H1 (cell line): ENCODE data around the gene CCDC71L. TPM values are rescaled to one million over a fixed set of nuclear protein-coding genes. Genes with fewer than 3 reads are reported as not detected.

ENCODE experiments used
- CTCF ChIP-seq, 3 experiments: IDR thresholded peaks; 1 replicate in 2 of 3; 2 replicates in 1 of 3; pipeline versions ENCODE4 v1.5.1 to v1.6.1; 2011; ENCODE audit warnings: low read length in 3 of 3, mild to moderate bottlenecking in 3 of 3, inconsistent platforms in 2 of 3, low read depth in 1 of 3, moderate library complexity in 1 of 3; ENCODE audit not compliant: insufficient read depth in 1 of 3; ENCODE audit errors: control extremely low read depth in 1 of 3
- PHF8 ChIP-seq: fragments of 200-600 bp; sonication (generic); conservative IDR thresholded peaks from 2 replicates; pipeline ENCODE4 v1.7.1; 2012; ENCODE audit warnings: low read depth, mild to moderate bottlenecking, inconsistent platforms, low read length, moderate library complexity
- POLR2A ChIP-seq, 2 experiments: IDR thresholded peaks; 1 replicate in 1 of 2; 2 replicates in 1 of 2; pipeline ENCODE4 v1.6.1; 2011; ENCODE audit warnings: low read depth in 2 of 2, low read length in 2 of 2, mild to moderate bottlenecking in 2 of 2; ENCODE audit errors: control extremely low read depth in 1 of 2
- RAD21 ChIP-seq, 2 experiments: IDR thresholded peaks in 1 of 2; conservative IDR thresholded peaks in 1 of 2; 2 replicates each; pipeline ENCODE4 v1.6.1; 2011; ENCODE audit warnings: low read depth in 2 of 2, low read length in 2 of 2, improper control_type of control experiment in 1 of 2, inconsistent platforms in 1 of 2, mild to moderate bottlenecking in 1 of 2, moderate library complexity in 1 of 2
- SAP30 ChIP-seq: fragments of 300-600 bp; sonication (generic); IDR thresholded peaks from 2 replicates; pipeline ENCODE4 v1.7.1; 2012; ENCODE audit warnings: low read length, moderate library complexity, mild to moderate bottlenecking, inconsistent platforms; ENCODE audit not compliant: insufficient read depth, insufficient replicate concordance
- SIN3A ChIP-seq, 2 experiments: IDR thresholded peaks in 1 of 2; conservative IDR thresholded peaks in 1 of 2; 2 replicates each; pipeline ENCODE4 v1.6.1; 2011 to 2012; ENCODE audit warnings: low read length in 2 of 2, improper control_type of control experiment in 1 of 2, low read depth in 1 of 2, mild to moderate bottlenecking in 1 of 2
- TAF1 ChIP-seq: IDR thresholded peaks from 2 replicates; pipeline ENCODE4 v1.6.1; 2011; ENCODE audit warnings: mild to moderate bottlenecking, low read depth, low read length
- polyA plus RNA-seq, 7 experiments: library from polyadenylated mRNA; depleted of rRNA in 3 of 7; stranded (reverse) in 5 of 7; unstranded in 2 of 7; fragments of >200 nt in 5 of 7; fragments of 200-250 nt in 2 of 7; gene quantifications; 1 replicate in 5 of 7; 2 replicates in 1 of 7; 4 replicates in 1 of 7; pipeline versions ENCODE4 v1.2.1 to v1.2.3, GENCODE V29; 2011 to 2013; ENCODE audit warnings: missing spikeins in 2 of 7, mixed read lengths in 2 of 7
- total RNA-seq: library from RNA; stranded (reverse); fragmentation: NEBNext Ultra II Directional; extraction: Animal tissue kit (Norgen Biotek cat#: 25700); gene quantifications from 2 replicates; pipeline ENCODE4 v1.2.1, GENCODE V29; 2021

The CCDC71L gene
- total and polyA plus RNA-seq, 2 of the 8 experiments (the other 6 are each of a cell fraction or from before 2014, with no cell fraction given): 12.5 to 16.7 TPM

DNA sequence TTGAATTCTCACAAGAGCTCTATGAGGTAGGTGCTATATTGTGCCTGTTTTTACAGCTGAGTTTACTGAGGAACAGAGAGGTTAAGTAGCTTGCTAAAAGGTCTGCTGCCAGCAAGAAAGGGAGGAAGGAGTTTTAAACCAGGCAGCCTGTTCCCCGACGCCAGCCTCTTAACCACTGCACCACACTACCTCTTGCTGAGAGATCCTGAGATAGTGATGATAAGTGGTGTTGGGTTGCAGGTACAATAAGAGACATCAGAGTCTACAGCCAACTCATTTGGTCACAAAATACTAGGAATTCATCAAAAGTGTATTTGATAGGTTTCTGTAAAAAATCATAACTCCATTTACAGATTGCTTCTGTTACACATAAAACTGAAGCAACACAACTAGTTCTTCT is 8.0 kb downstream of the CCDC71L start (continued):
- TF ChIP-seq SAP30 (no peak), SIN3A (conservative IDR thresholded peaks at IDR 0.05 in 1 of 2, IDR thresholded peaks at IDR 0.05 in 1 of 2; ENCODE audit: low read depth in 1 of 2, low read length in 2 of 2) (no peak), PHF8 (no peak), CTCF (IDR thresholded peaks at IDR 0.05; ENCODE audit: control extremely low read depth in 1 of 3, insufficient read depth in 1 of 3, low read depth in 1 of 3, low read length in 3 of 3) (no peak), RAD21 (IDR thresholded peaks at IDR 0.05 in 1 of 2, conservative IDR thresholded peaks at IDR 0.05 in 1 of 2; ENCODE audit: low read depth in 2 of 2, low read length in 2 of 2) (no peak), POLR2A (IDR thresholded peaks at IDR 0.05; ENCODE audit: control extremely low read depth in 1 of 2, low read depth in 2 of 2, low read length in 2 of 2) (no peak), TAF1 (no peak)
